ENCODE data around the gene MIPEP.

DNA sequence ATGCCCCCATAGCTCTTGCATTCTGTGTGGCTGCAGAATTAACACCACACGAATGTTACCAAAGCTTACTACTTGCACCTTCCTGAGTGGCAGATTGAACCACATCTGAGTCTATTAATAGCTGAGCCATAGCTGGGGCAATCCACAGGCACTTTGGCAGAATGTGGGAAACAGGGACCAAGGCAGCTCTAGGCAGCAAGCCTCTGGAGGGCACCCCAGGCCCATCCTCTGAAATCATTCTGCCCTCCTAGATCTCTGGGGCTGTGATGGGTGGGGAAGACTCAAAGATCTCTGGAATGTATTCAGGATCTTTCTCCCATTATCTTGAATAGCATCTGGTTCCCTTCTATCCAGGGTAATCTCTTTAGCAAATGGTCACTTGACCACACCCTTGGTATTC is 179.7 kb downstream of the MIPEP start:
- TF ChIP-seq GABPA (IDR thresholded peaks at IDR 0.05; ENCODE audit: low read depth) (no peak), POLR2AphosphoS5 (IDR thresholded peaks at IDR 0.05; ENCODE audit: low read depth) (no peak)

Measured in HL-60 (cell line).